Common myeloid progenitor, CD34-positive (primary cell): ENCODE measurements around the gene FER.
"Not testable (repeated sequence)": the region's sequence is repeated elsewhere in the genome, so short reads cannot be mapped to it uniquely, and the experiment has no call there.

ENCODE experiments used
- CTCF ChIA-PET: fragments of 350-600 bp; sonication (Branson Sonifier 250); formaldehyde crosslinking; loops from one replicate; lab custom pipeline; 2021; ENCODE audit warnings: antibody characterized with exemption; lab: Charles Lee
- POLR2A ChIA-PET: fragments of 350-600 bp; sonication (Branson Sonifier 250); formaldehyde crosslinking; loops from one replicate; lab custom pipeline; 2021; ENCODE audit warnings: antibody characterized with exemption; lab: Charles Lee
- DNase-seq, 3 donors: peaks; one replicate each; pipeline versions ENCODE4 v3.0.0 to v3.0.0-alpha.2; 2013
- H3K27ac ChIP-seq, 2 experiments: 1 replicate in 1 of 2; 2 replicates in 1 of 2; pipeline ENCODE4 v1.7.0; 2013; ENCODE audit warnings: inconsistent platforms in 2 of 2, low read length in 2 of 2, mild to moderate bottlenecking in 2 of 2, low read depth in 1 of 2, moderate library complexity in 1 of 2; ENCODE audit not compliant: severe bottlenecking in 2 of 2, insufficient read depth in 1 of 2, poor library complexity in 1 of 2
- H3K27me3 ChIP-seq, 5 experiments: replicated peaks in 2 of 5; 1 replicate in 3 of 5; 2 replicates in 2 of 5; pipeline versions ENCODE4 v1.6.1 to v1.7.0; 2013; ENCODE audit warnings: low read length in 4 of 5, mild to moderate bottlenecking in 2 of 5, moderate library complexity in 2 of 5, inconsistent platforms in 1 of 5; ENCODE audit not compliant: insufficient read depth in 5 of 5, control insufficient read depth in 4 of 5
- H3K36me3 ChIP-seq, 4 experiments: 1 replicate in 2 of 4; 2 replicates in 2 of 4; pipeline versions ENCODE4 v1.6.1 to v1.7.0; 2013; ENCODE audit warnings: low read length in 3 of 4, control low read depth in 1 of 4, mild to moderate bottlenecking in 1 of 4; ENCODE audit not compliant: control insufficient read depth in 4 of 4, insufficient read depth in 4 of 4
- H3K4me1 ChIP-seq, 4 experiments: 1 replicate in 3 of 4; 2 replicates in 1 of 4; pipeline versions ENCODE4 v1.6.1 to v1.7.1; 2013; ENCODE audit warnings: low read length in 3 of 4, mild to moderate bottlenecking in 3 of 4, control low read depth in 1 of 4, inconsistent platforms in 1 of 4, moderate library complexity in 1 of 4; ENCODE audit not compliant: control insufficient read depth in 4 of 4, insufficient read depth in 4 of 4; ENCODE audit errors: control extremely low read depth in 1 of 4
- H3K4me3 ChIP-seq, 7 experiments: 1 replicate in 4 of 7; 2 replicates in 3 of 7; pipeline versions ENCODE4 v1.5.1 to v1.7.0; 2013; ENCODE audit warnings: mild to moderate bottlenecking in 7 of 7, low read length in 6 of 7, moderate library complexity in 6 of 7, inconsistent platforms in 2 of 7, low read depth in 2 of 7, control low read depth in 1 of 7; ENCODE audit not compliant: insufficient read depth in 4 of 7, control insufficient read depth in 1 of 7; ENCODE audit errors: extremely low read depth in 1 of 7
- H3K9me3 ChIP-seq, 5 experiments: 1 replicate in 4 of 5; 2 replicates in 1 of 5; pipeline versions ENCODE4 v1.6.1 to v1.7.1; 2013; ENCODE audit warnings: low read length in 4 of 5, mild to moderate bottlenecking in 2 of 5, inconsistent platforms in 1 of 5, low read depth in 1 of 5, moderate library complexity in 1 of 5; ENCODE audit not compliant: control insufficient read depth in 4 of 5, insufficient read depth in 2 of 5; ENCODE audit errors: control extremely low read depth in 1 of 5
- WGBS: methylation state at CpG from one replicate; pipeline ENCODE4 v1.1.5; 2013; ENCODE audit not compliant: insufficient coverage; 5-methylcytosine and 5-hydroxymethylcytosine counted together

The FER gene

GRCh38 chr5:109034306-109034705 is 286.6 kb downstream of the FER start:
- H3K4me3 ChIP-seq, result no peak overlapping the region
- peaks cover 0 to 3% (median 0%) of the 10 kb centered on the region in 4 experiments for H3K36me3 ChIP-seq
- CTCF ChIA-PET, result no interaction called here
- POLR2A ChIA-PET, result interaction anchor here (0.5 kb wide), 1 partner anchor 254 kb away, joined by 4 read pairs; no protein-coding TSS in a partner anchor
- DNase-seq, result no peak
- H3K9me3 ChIP-seq, result no peaks in the 10 kb centered on the region
- H3K27ac ChIP-seq, result no peak overlapping the region
- H3K4me1 ChIP-seq, result no peaks in the 10 kb centered on the region
- WGBS, result no CpG with 5 or more reads among the region's 1 CpG
- no peaks in the 10 kb centered on the region for H3K27me3 ChIP-seq

GRCh38 chr5:109035436-109035835 is 287.7 kb downstream of the FER start:
- H3K27ac ChIP-seq, result no peak overlapping the region
- peaks cover 0 to 3% (median 0%) of the 10 kb centered on the region in 4 experiments for H3K36me3 ChIP-seq
- H3K9me3 ChIP-seq, result no peaks in the 10 kb centered on the region
- DNase-seq, result no peak
- H3K27me3 ChIP-seq, result no peaks in the 10 kb centered on the region
- WGBS, result 100% methylated on average over 1 of the region's 4 CpGs
- no peak overlapping the region for H3K4me3 ChIP-seq
- CTCF ChIA-PET, result no interaction called here
- H3K4me1 ChIP-seq, result no peaks in the 10 kb centered on the region
- POLR2A ChIA-PET, result no interaction called here

- ChIA-PET POLR2A (no interaction called here), CTCF (interaction anchor here (1.3 kb wide), 1 partner anchor 18 kb away, joined by 3 read pairs; no protein-coding TSS in a partner anchor)
- H3K36me3 ChIP-seq, result peaks cover 0 to 3% (median 0%) of the 10 kb centered on the region in 4 experiments
- no peak overlapping the region for H3K4me3 ChIP-seq
- H3K27me3 ChIP-seq, result no peaks in the 10 kb centered on the region
- no CpG with 5 or more reads among the region's 2 CpGs for WGBS
- H3K9me3 ChIP-seq, result peaks cover 0 to 2% (median 0%) of the 10 kb centered on the region in 5 experiments
- no peak overlapping the region for H3K27ac ChIP-seq
- no peaks in the 10 kb centered on the region for H3K4me1 ChIP-seq
- DNase-seq, result no peak
Observed at GRCh38 chr5:109038209-109038840, 290.6 kb downstream of the FER start.

GRCh38 chr5:109041317-109041716 is 293.6 kb downstream of the FER start:
- CTCF ChIA-PET, result interaction anchor here (0.9 kb wide), 1 partner anchor 20 kb away, joined by 3 read pairs; no protein-coding TSS in a partner anchor
- H3K4me1 ChIP-seq, result no peaks in the 10 kb centered on the region
- 52% methylated on average over 3 of the region's 3 CpGs for WGBS

GRCh38 chr5:109045710-109046109 is 298.0 kb downstream of the FER start:
- Histone ChIP-seq H3K36me3 (no peaks in the 10 kb centered on the region), H3K9me3 (peaks cover 0 to 2% (median 0%) of the 10 kb centered on the region in 5 experiments), H3K27me3 (no peaks in the 10 kb centered on the region), H3K4me1 (no peaks in the 10 kb centered on the region), H3K27ac (no peak overlapping the region), H3K4me3 (no peak overlapping the region)
- ChIA-PET CTCF (no interaction called here), POLR2A (no interaction called here)
- WGBS, result no CpG with 5 or more reads among the region's 2 CpGs
- no peak for DNase-seq

More at GRCh38 chr5:109041317-109041716, 293.6 kb downstream of the FER start:
- H3K27ac ChIP-seq, result no peak overlapping the region
- peak; percentile 15 to 59 (median 39) for DNase-seq
- H3K36me3 ChIP-seq, result peaks cover 0 to 3% (median 0%) of the 10 kb centered on the region in 4 experiments
- peaks cover 0 to 2% (median 0%) of the 10 kb centered on the region in 5 experiments for H3K9me3 ChIP-seq
- H3K4me3 ChIP-seq, result no peak overlapping the region
- POLR2A ChIA-PET, result interaction anchor here (0.6 kb wide), 1 partner anchor 33 kb away, joined by 3 read pairs; no protein-coding TSS in a partner anchor
- no peaks in the 10 kb centered on the region for H3K27me3 ChIP-seq

GRCh38 chr5:109049565-109049964 is 301.9 kb downstream of the FER start:
- H3K4me1 ChIP-seq, result no peaks in the 10 kb centered on the region
- POLR2A ChIA-PET, result interaction anchor here (0.7 kb wide), 1 partner anchor 27 kb away, joined by 3 read pairs; no protein-coding TSS in a partner anchor
- H3K9me3 ChIP-seq, result no peaks in the 10 kb centered on the region
- no peak overlapping the region for H3K4me3 ChIP-seq
- no peak for DNase-seq
- 100% methylated on average over 1 of the region's 1 CpG for WGBS
- no peak overlapping the region for H3K27ac ChIP-seq
- peaks cover 0 to 5% (median 0%) of the 10 kb centered on the region in 4 experiments for H3K36me3 ChIP-seq
- H3K27me3 ChIP-seq, result no peaks in the 10 kb centered on the region
- CTCF ChIA-PET, result no interaction called here

- POLR2A ChIA-PET, H3K9me3 ChIP-seq, DNase-seq, H3K27me3 ChIP-seq, H3K27ac ChIP-seq, H3K4me3 ChIP-seq, H3K4me1 ChIP-seq, H3K36me3 ChIP-seq, CTCF ChIA-PET: not testable (repeated sequence)
- WGBS, result no CpG with 5 or more reads among the region's 1 CpG
Observed at GRCh38 chr5:109050321-109050720, 302.6 kb downstream of the FER start.
